ENCODE results near the gene RALGAPB. TPM values are rescaled to one million over a fixed set of nuclear protein-coding genes. Genes with fewer than 3 reads are reported as not detected.
A peak's percentile ranks its signal among the peaks of the same experiment; 100 is the strongest.
"Not testable (repeated sequence)": the region's sequence is repeated elsewhere in the genome, so short reads cannot be mapped to it uniquely, and the experiment has no call there.

Gene RALGAPB
- total RNA-seq, 1 donor from 2014 or later: 20.8 TPM

- no peaks in the 10 kb centered on the region for H3K36me3 ChIP-seq (ENCODE audit: control insufficient read depth, insufficient read depth, low read length)
- no peak overlapping the region for H3K4me3 ChIP-seq (ENCODE audit: low read depth, low read length)
- no peak for TF ChIP-seq CTCF (IDR thresholded peaks at IDR 0.05; ENCODE audit: insufficient read depth, low read length, severe bottlenecking)
- H3K27me3 ChIP-seq (ENCODE audit: control insufficient read depth, insufficient read depth, low read length): no peaks in the 10 kb centered on the region
- FAIRE-seq (no peak), DNase-seq (ENCODE audit: low read depth) (no peak)
These were observed 118.2 kb downstream of the RALGAPB start for GRCh38 chr20:38590676-38591473.

GRCh38 chr20:38591474-38592410, 119.1 kb downstream of the RALGAPB start:
- Histone ChIP-seq H3K27me3 (ENCODE audit: control insufficient read depth, insufficient read depth, low read length) (no peaks in the 10 kb centered on the region), H3K4me3 (ENCODE audit: low read depth, low read length) (no peak overlapping the region), H3K36me3 (ENCODE audit: control insufficient read depth, insufficient read depth, low read length) (no peaks in the 10 kb centered on the region)
- FAIRE-seq (no peak), DNase-seq (ENCODE audit: low read depth) (no peak)
- TF ChIP-seq CTCF (IDR thresholded peaks at IDR 0.05; ENCODE audit: insufficient read depth, low read length, severe bottlenecking): no peak

- H3K4me3 ChIP-seq (ENCODE audit: low read depth, low read length); H3K27me3 ChIP-seq (ENCODE audit: control insufficient read depth, insufficient read depth, low read length); H3K36me3 ChIP-seq (ENCODE audit: control insufficient read depth, insufficient read depth, low read length); FAIRE-seq; DNase-seq (ENCODE audit: low read depth): not testable (repeated sequence)
These were observed 119.8 kb downstream of the RALGAPB start for GRCh38 chr20:38592411-38592790.

GRCh38 chr20:38594281-38594680, 121.6 kb downstream of the RALGAPB start:
- not testable (repeated sequence) for H3K27me3 ChIP-seq (ENCODE audit: control insufficient read depth, insufficient read depth, low read length); H3K4me3 ChIP-seq (ENCODE audit: low read depth, low read length); DNase-seq (ENCODE audit: low read depth); H3K36me3 ChIP-seq (ENCODE audit: control insufficient read depth, insufficient read depth, low read length); FAIRE-seq

GRCh38 chr20:38595886-38596285, 123.2 kb downstream of the RALGAPB start:
- not testable (repeated sequence) for H3K4me3 ChIP-seq (ENCODE audit: low read depth, low read length); H3K36me3 ChIP-seq (ENCODE audit: control insufficient read depth, insufficient read depth, low read length); DNase-seq (ENCODE audit: low read depth); H3K27me3 ChIP-seq (ENCODE audit: control insufficient read depth, insufficient read depth, low read length); FAIRE-seq

GRCh38 chr20:38599410-38599882, 126.8 kb downstream of the RALGAPB start:
- no peaks in the 10 kb centered on the region for H3K27me3 ChIP-seq (ENCODE audit: control insufficient read depth, insufficient read depth, low read length)
- FAIRE-seq: no peak
- H3K4me3 ChIP-seq (ENCODE audit: low read depth, low read length): no peak overlapping the region
- peak; percentile 50 for DNase-seq (ENCODE audit: low read depth)
- no peak for TF ChIP-seq CTCF (IDR thresholded peaks at IDR 0.05; ENCODE audit: insufficient read depth, low read length, severe bottlenecking)
- H3K36me3 ChIP-seq (ENCODE audit: control insufficient read depth, insufficient read depth, low read length): no peaks in the 10 kb centered on the region

GRCh38 chr20:38600057-38600456, 127.4 kb downstream of the RALGAPB start:
- no peak for FAIRE-seq
- no peak for DNase-seq (ENCODE audit: low read depth)
- H3K27me3 ChIP-seq (ENCODE audit: control insufficient read depth, insufficient read depth, low read length): no peaks in the 10 kb centered on the region
- no peaks in the 10 kb centered on the region for H3K36me3 ChIP-seq (ENCODE audit: control insufficient read depth, insufficient read depth, low read length)
- TF ChIP-seq CTCF (IDR thresholded peaks at IDR 0.05; ENCODE audit: insufficient read depth, low read length, severe bottlenecking): no peak
- no peak overlapping the region for H3K4me3 ChIP-seq (ENCODE audit: low read depth, low read length)

Data from bronchial epithelial cell (primary cell).